22Rv1 (cell line): ENCODE results near the gene TCF7L2.

ENCODE experiments used
- CTCF ChIP-seq: fragments of 450-650 bp; IDR thresholded peaks from 2 replicates; pipeline ENCODE4 v1.5.1; 2017; ENCODE audit warnings: mild to moderate bottlenecking
- ZFX ChIP-seq: fragments of 450-650 bp; IDR thresholded peaks from 2 replicates; pipeline ENCODE4 v1.6.1; 2017; ENCODE audit warnings: antibody characterized with exemption, borderline replicate concordance

GRCh38 chr10:113176652-113177155 lies 226.7 kb downstream of the TCF7L2 start:
- TF ChIP-seq CTCF = no peak
- TF ChIP-seq ZFX = no peak
